HUES64 (cell line): Measurements from ENCODE around the gene C1QTNF9B.

Experiments used
- H3K27ac ChIP-seq: 2 replicates; pipeline ENCODE4 v1.7.0; 2013; ENCODE audit warnings: low read depth, low read length, inconsistent platforms
- H3K27me3 ChIP-seq: 2 replicates; pipeline ENCODE4 v1.6.1; 2013; ENCODE audit warnings: mild to moderate bottlenecking, low read length; ENCODE audit not compliant: insufficient read depth
- H3K36me3 ChIP-seq: 2 replicates; pipeline ENCODE4 v1.6.1; 2013; ENCODE audit warnings: mild to moderate bottlenecking, low read length; ENCODE audit not compliant: insufficient read depth
- H3K4me1 ChIP-seq: 2 replicates; pipeline ENCODE4 v1.6.1; 2013; ENCODE audit warnings: mild to moderate bottlenecking, low read length, moderate library complexity; ENCODE audit not compliant: insufficient read depth
- H3K4me3 ChIP-seq: 2 replicates; pipeline ENCODE4 v1.5.1; 2013; ENCODE audit warnings: mild to moderate bottlenecking, low read length, moderate library complexity
- H3K9ac ChIP-seq: 2 replicates; pipeline ENCODE4 v1.6.1; 2013; ENCODE audit warnings: mild to moderate bottlenecking, low read depth, low read length
- H3K9me3 ChIP-seq: 2 replicates; pipeline ENCODE4 v1.6.1; 2013; ENCODE audit warnings: low read depth, low read length; ENCODE audit not compliant: insufficient read depth
- WGBS: fragments of 150-250, 120-280 bp; methylation state at CpG from one replicate; pipeline ENCODE4 v1.1.7; 2013; ENCODE audit warnings: missing lambda C conversion rate; 5-methylcytosine and 5-hydroxymethylcytosine counted together

The C1QTNF9B gene

DNA sequence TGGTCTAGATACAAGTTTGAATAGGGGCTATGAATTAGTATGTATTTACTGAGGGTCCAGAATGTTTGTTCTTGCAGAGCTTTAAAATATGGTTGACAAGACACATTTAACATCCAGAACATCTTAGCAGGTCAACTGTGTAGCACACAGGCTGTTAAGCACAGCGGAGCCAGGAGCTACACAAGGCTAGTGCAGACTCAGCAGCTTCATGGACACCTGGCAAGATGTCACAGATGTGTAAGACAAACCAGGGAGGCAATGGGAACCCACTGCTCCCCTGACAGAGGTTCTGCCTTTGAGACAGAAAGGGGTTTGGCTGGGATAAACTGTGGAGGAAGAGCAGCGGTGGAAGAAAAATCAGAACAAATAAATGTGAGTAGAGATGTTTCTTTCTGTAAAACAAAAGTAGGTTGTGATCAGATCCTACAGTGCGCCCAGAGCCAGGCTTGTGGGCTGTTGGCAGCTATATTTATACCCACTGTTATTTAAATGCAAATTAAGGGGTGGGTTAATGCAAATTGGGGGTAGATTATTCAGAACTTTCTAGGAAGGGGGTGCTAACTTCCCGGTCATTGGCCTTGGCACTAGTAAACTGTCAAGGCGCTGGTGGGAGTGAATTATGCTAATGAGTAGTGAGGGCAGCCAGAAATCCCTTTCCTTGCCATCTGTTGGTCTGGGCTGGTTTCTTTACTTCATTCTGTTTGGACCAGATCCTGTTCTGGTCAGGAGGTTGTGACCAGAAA, 41.1 kb downstream of the C1QTNF9B start:
- Histone ChIP-seq H3K27ac (no peak overlapping the region), H3K4me3 (no peak overlapping the region), H3K27me3 (no peaks in the 10 kb centered on the region), H3K9me3 (no peaks in the 10 kb centered on the region), H3K9ac (no peak overlapping the region), H3K4me1 (peaks cover 3% of the 10 kb centered on the region; the same call in 1 of the 2 replicates), H3K36me3 (peaks cover 16% of the 10 kb centered on the region; the same call in 1 of the 2 replicates)
- WGBS: 62% methylated on average over 5 of the region's 5 CpGs

DNA sequence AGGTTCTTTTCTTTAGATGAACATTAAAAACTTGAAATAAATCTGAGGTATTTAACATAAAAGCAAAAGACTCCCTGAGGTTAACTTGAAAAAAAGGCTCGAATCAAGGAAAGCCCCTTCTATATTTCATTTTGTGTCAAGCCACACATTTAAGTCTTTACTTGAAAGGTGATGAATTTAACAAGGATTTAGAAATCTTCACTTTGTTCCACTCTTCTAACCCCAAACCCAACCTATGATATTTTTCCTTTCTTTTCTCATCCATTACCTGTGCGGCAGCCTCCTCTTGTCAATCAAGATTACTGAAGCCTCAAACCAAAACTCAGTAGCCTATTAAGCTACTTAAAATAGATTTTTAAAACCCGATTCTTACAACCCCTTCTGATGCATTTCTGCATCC, 41.9 kb downstream of the C1QTNF9B start:
- Histone ChIP-seq H3K9ac (no peak overlapping the region), H3K27me3 (no peaks in the 10 kb centered on the region), H3K4me3 (no peak overlapping the region), H3K27ac (no peak overlapping the region), H3K9me3 (no peaks in the 10 kb centered on the region), H3K36me3 (peaks cover 16% of the 10 kb centered on the region; the same call in 1 of the 2 replicates), H3K4me1 (peaks cover 3% of the 10 kb centered on the region; the same call in 1 of the 2 replicates)
- 98% methylated on average over 3 of the region's 3 CpGs for WGBS

DNA sequence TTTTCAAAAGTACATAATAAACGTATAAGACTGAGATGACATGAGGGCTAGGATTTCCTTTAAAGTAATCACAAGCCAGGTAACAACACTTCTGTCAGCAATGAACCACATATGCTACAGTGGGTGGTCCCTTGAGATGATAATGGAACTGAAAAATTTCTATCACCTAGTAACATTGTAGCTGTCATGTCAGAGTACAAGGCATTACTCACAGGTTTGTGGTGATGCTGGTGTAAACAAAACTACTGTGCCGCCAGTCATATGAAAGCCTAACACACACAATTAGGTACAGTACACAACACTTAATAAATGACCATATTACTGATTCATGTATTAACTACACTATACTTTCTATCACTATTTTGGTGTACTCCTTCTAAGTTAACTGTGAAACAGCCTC, 45.0 kb downstream of the C1QTNF9B start:
- Histone ChIP-seq H3K27ac (no peak overlapping the region), H3K36me3 (peaks cover 2% of the 10 kb centered on the region; the same call in 1 of the 2 replicates), H3K4me1 (peaks cover 3% of the 10 kb centered on the region; the same call in 1 of the 2 replicates), H3K27me3 (no peaks in the 10 kb centered on the region), H3K4me3 (no peak overlapping the region), H3K9ac (no peak overlapping the region), H3K9me3 (no peaks in the 10 kb centered on the region)
- 90% methylated on average over 1 of the region's 2 CpGs for WGBS

DNA sequence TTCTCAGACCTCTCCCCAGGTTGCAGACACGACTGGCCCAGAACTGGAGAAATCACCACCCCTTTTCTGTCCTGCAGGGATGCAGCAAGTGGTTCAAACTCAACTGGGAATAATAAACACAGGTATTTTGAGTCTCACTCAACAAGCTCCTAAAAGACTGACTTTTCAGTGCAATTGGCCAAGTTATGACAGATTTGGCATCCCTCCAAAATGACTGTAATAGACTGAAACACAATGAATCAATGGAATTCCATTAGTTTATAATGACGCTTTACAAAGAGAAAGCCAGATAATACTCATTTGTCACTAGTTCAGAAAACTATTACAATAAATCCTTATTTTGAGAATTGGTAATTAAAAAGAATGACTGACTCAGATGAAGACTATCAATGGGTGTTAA, 46.2 kb downstream of the C1QTNF9B start:
- Histone ChIP-seq H3K4me1 (no peaks in the 10 kb centered on the region; the same call in 1 of the 2 replicates), H3K27ac (no peak overlapping the region)
- WGBS: 90% methylated on average over 2 of the region's 2 CpGs

DNA sequence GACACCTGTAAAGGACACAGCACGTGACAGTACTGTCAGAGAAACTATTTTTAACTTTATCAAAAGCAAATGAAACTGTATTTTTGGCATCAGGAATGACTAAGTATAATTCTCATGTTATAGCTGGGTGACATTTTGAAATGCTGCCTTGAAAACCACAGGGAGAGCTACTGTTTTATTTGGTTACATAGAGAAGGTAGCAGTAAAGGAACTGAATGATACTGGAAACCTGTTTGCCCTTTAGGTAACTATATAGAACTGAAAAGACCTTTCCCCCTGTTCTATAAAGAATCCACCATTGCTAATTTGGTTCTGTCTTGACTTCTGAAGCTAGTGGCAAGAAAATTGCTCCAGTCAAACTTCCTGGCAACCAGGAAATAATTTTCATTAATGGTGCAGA, 47.2 kb downstream of the C1QTNF9B start:
- Histone ChIP-seq H3K4me1 (no peaks in the 10 kb centered on the region), H3K27me3 (no peaks in the 10 kb centered on the region), H3K27ac (no peak overlapping the region), H3K36me3 (0 out of 2 replicates have a peak, but pooled peaks cover 2% of the 10 kb centered on the region), H3K9ac (no peak overlapping the region), H3K4me3 (no peak overlapping the region), H3K9me3 (no peaks in the 10 kb centered on the region)
- WGBS: 100% methylated on average over 1 of the region's 1 CpG

More for the DNA sequence above, 46.2 kb downstream of the C1QTNF9B start:
- Histone ChIP-seq H3K36me3 (0 out of 2 replicates have a peak, but pooled peaks cover 2% of the 10 kb centered on the region), H3K9me3 (no peaks in the 10 kb centered on the region), H3K27me3 (no peaks in the 10 kb centered on the region), H3K4me3 (no peak overlapping the region), H3K9ac (no peak overlapping the region)

DNA sequence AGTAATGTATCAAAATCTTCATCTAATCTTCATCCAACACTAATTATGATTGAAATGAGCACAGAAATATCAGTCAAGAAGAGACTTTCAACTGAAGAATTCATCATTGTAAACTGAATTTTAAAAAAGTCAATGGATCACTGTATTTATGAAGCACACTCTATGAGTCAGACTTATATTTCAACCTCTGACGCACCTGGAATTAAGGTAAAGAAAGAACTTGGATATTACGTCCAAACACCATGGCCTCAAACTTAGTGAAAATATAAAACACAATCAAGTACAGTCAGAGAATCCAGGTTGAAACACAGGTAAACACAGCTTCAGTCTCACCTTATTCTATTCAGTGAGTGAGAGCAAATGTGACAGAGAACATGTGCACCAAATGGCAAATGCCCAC, 47.6 kb downstream of the C1QTNF9B start:
- 0 out of 2 replicates have a peak, but pooled peaks cover 2% of the 10 kb centered on the region for H3K36me3 ChIP-seq
- no peaks in the 10 kb centered on the region for H3K27me3 ChIP-seq
- H3K9me3 ChIP-seq: no peaks in the 10 kb centered on the region
- H3K4me3 ChIP-seq: no peak overlapping the region
- no peaks in the 10 kb centered on the region for H3K4me1 ChIP-seq
- H3K9ac ChIP-seq: no peak overlapping the region
- no peak overlapping the region for H3K27ac ChIP-seq
- 100% methylated on average over 2 of the region's 2 CpGs for WGBS

DNA sequence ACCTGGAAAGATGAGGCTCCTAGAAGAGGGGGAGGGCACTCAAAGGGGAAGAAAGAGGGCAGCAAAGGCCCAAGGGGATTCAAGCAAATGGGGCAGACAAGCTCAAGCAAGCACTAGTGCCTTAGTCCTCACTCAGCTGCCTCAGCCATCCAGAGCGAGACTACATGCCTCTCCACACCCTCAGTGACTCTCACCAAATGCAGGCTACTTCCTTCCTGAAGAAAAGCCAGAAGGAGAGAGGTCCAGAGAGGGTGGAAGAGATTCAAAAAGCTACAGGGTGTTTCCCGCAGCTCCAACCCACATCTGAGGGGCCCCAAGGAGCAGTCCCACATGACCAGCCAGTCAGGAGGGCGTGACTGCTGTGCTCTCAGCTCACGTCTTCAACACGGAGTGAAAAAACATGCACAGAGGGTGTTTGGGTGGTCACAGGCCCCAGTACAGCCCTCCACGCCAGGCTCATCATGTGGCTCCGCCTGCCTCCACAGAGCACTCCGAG, 48.6 kb downstream of the C1QTNF9B start:
- H3K36me3 ChIP-seq: 0 out of 2 replicates have a peak, but pooled peaks cover 2% of the 10 kb centered on the region
- WGBS: 86% methylated on average over 8 of the region's 8 CpGs
- H3K4me1 ChIP-seq: no peaks in the 10 kb centered on the region
- H3K27me3 ChIP-seq: no peaks in the 10 kb centered on the region
- no peak overlapping the region for H3K4me3 ChIP-seq
- H3K27ac ChIP-seq: no peak overlapping the region
- no peaks in the 10 kb centered on the region for H3K9me3 ChIP-seq
- H3K9ac ChIP-seq: no peak overlapping the region

DNA sequence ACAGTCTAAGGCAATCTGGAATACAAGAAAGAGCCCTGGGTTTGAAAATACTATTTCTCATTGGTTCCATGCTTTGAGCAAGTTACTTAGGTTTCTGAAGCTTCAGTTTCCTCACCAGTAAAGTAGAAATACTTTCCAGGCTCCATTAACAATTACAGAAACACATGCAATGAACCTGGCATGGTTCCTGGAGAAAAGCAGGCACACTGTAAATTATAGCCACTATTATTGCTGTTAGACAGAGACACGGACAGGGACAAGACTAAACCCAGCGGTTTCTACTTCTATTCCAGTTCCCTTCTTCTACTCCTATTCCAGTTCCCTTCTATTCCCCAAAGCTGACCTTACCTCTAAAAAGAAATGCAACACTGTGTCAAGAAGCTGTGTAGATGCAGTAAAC, 49.3 kb downstream of the C1QTNF9B start:
- no peak overlapping the region for H3K9ac ChIP-seq
- no peak overlapping the region for H3K27ac ChIP-seq
- H3K36me3 ChIP-seq: 0 out of 2 replicates have a peak, but pooled peaks cover 2% of the 10 kb centered on the region
- WGBS: 84% methylated on average over 2 of the region's 2 CpGs
- no peaks in the 10 kb centered on the region for H3K9me3 ChIP-seq
- no peak overlapping the region for H3K4me3 ChIP-seq
- no peaks in the 10 kb centered on the region for H3K4me1 ChIP-seq
- no peaks in the 10 kb centered on the region for H3K27me3 ChIP-seq

DNA sequence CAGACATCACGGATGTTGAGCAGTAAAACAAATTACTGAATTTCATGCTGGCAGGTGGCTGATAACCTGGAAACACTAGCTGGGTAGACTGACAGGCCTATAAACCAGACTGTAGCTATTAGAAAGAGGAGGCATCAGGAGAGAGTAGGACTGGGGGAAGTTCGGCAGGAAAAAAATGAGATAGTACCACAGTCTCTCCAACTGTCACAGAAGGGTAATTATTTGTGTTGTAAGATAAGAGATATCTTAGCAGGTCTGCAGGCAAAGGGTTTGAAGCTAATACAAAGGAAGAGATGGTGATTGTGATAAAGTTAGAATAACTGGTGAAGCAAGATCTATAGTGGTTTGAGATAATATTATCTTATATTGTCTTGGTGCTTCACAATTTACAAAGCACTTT, 49.8 kb downstream of the C1QTNF9B start:
- Histone ChIP-seq H3K36me3 (0 out of 2 replicates have a peak, but pooled peaks cover 2% of the 10 kb centered on the region), H3K4me3 (no peak overlapping the region), H3K27ac (no peak overlapping the region), H3K9me3 (no peaks in the 10 kb centered on the region), H3K27me3 (no peaks in the 10 kb centered on the region), H3K4me1 (no peaks in the 10 kb centered on the region), H3K9ac (no peak overlapping the region)
- WGBS: 85% methylated on average over 2 of the region's 2 CpGs

DNA sequence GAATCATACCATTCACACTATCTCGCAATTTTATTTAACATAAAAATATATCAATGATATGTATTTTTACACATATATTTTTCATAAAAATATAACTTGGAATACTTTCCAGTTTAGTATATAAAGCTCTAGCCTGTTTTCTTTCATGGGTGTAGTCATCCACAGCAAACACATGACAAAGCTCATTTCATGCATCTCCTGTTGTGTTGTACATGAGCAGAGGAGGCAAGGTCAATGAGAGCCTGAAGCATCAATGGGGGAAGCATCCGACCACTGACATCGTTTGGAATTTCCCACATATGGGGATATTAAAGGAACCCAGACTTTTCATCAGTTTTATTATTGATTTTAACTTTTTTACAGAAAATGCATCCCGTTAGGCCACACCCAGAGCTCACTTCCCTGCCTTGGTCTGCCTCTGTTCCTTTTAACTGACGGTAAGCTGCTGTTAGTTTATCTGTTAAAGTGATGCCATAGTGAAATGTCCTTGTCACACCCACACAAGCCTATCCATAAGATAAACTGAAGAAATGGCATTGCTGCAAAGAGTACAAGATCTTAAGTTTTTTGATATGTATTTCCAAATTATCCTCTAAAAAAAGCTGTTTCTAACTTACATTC, 52.1 kb downstream of the C1QTNF9B start:
- WGBS: 95% methylated on average over 3 of the region's 5 CpGs
- Histone ChIP-seq H3K27ac (no peak overlapping the region), H3K4me1 (no peaks in the 10 kb centered on the region), H3K9me3 (no peaks in the 10 kb centered on the region), H3K4me3 (no peak overlapping the region), H3K9ac (no peak overlapping the region), H3K36me3 (peaks cover 6% of the 10 kb centered on the region; the same call in 1 of the 2 replicates), H3K27me3 (no peaks in the 10 kb centered on the region)

DNA sequence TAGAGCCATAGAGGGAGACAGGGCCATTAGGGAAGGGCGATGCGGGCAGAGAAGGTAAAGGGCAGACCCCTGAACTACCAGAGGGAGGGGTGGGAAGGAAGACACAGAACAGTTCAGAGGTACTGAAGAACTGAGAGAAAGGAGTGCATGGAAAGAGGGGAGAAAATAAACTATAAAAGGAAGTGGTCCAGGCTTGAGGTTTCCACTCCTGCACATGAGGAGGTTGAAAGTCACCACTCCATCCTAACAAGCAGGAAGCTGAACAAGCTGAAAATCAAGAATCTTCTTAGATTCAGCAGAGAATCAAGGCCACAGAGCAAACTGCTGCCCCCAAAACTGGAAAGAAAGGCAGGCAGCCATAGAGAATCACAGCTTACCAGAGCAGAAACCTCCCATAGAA, 53.2 kb downstream of the C1QTNF9B start:
- H3K9me3 ChIP-seq: no peaks in the 10 kb centered on the region
- no peaks in the 10 kb centered on the region for H3K27me3 ChIP-seq
- WGBS: 92% methylated on average over 2 of the region's 2 CpGs
- no peak overlapping the region for H3K9ac ChIP-seq
- H3K4me1 ChIP-seq: no peaks in the 10 kb centered on the region
- peaks cover 9% of the 10 kb centered on the region; the same call in 1 of the 2 replicates for H3K36me3 ChIP-seq
- no peak overlapping the region for H3K4me3 ChIP-seq
- no peak overlapping the region for H3K27ac ChIP-seq
